C1 segment of cervical spinal cord (tissue), 14 donors: ENCODE data around the gene IRF4.
"Not testable (repeated sequence)": the region's sequence is repeated elsewhere in the genome, so short reads cannot be mapped to it uniquely, and the experiment has no call there.

ENCODE experiments used
- DNase-seq, 14 donors: peaks; one replicate each; lab custom pipeline; 2025; lab: John Stamatoyannopoulos, UW

Gene IRF4

GRCh38 chr6:421211-421610 lies 29.7 kb downstream of the IRF4 start:
- DNase-seq = no peak

GRCh38 chr6:422433-423054 lies 31.0 kb downstream of the IRF4 start:
- no peak for DNase-seq

- DNase-seq = no peak
Measured at GRCh38 chr6:423055-423798, 31.7 kb downstream of the IRF4 start.

DNA sequence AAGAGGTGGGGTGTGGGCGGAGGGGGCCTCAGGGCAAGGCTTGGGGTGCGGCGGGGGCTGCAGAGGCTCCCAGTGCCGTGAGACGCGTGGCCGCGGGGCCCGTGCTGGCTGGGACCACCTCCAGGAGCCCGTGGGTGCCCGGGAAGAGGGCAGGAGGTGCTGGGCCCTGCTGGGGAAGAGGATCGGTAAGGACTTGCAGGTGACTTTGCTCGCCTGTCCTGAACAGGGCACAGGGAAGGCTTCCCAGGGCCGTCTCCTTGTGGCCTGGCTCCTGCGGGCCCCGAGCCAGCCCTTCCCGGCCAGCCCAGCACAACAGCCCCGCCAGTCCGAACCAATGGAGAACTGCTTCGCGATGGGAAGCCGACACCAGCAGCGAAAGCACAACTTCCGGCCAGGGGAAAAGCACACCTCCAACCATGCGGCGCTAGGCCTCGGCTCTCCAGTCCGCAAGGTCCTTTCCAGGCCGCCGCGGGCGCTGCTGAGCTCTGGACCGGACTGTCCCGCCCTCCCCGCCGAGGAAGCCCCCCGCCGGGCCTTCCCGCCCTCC lies 32.3 kb downstream of the IRF4 start:
- no peak for DNase-seq

DNA sequence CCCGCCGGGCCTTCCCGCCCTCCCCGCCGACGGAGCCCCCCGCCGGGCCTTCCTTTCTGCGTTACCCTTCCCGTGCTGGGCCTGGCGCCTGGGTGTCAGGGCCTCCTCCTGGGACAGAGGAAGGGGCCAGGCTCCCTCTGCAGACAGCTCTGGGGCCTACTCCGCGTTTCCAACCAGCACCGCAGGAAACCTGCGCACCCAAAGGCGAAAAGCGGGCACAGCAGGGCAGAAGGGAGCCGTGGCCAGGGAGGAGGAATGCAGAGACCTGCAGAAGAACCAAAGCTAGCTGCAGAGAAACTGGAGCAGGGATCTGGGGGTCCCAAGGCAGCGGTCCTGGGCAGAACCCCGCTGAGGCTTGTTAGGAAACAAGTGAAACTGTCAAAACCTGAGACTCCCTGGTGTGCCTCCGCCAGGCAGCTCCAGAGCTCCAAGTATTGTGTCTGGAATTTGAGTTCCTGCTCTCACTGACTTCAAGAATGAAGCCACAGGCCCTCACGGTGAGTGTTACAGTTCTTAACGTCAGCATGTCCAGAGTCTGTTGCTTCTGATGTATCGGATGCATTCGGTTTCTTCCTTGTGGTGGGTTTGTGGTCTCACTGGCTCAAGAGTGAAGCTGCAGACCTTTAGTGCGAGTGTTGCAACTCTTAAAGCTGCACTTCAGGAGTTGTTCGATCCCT lies 33.3 kb downstream of the IRF4 start:
- DNase-seq = no peak

- not testable (repeated sequence) for DNase-seq
Measured at GRCh38 chr6:425418-425788, 33.9 kb downstream of the IRF4 start.

DNA sequence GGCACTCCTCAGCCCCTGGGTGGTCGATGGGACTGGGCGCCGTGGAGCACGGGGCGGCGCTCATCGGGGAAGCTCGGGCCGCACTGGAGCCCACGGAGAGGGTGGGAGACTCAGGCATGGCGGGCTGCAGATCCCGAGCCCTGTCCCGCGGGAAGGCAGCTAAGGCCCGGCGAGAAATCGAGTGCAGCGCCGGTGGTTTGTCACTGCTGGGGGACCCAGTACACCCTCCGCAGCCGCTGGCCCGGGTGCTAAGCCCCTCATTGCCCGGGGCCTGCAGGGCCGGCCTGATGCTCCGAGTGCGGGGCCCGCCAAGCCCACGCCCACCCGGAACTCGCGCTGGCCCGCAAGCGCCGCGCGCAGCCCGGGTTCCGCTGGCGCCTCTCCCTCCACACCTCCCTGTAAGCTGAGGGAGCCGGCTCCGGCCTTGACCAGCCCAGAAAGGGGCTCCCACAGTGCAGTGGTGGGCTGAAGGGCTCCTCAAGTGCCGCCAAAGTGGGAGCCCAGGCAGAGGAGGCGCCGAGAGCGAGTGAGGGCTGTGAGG lies 34.7 kb downstream of the IRF4 start:
- DNase-seq = not testable (repeated sequence)

DNA sequence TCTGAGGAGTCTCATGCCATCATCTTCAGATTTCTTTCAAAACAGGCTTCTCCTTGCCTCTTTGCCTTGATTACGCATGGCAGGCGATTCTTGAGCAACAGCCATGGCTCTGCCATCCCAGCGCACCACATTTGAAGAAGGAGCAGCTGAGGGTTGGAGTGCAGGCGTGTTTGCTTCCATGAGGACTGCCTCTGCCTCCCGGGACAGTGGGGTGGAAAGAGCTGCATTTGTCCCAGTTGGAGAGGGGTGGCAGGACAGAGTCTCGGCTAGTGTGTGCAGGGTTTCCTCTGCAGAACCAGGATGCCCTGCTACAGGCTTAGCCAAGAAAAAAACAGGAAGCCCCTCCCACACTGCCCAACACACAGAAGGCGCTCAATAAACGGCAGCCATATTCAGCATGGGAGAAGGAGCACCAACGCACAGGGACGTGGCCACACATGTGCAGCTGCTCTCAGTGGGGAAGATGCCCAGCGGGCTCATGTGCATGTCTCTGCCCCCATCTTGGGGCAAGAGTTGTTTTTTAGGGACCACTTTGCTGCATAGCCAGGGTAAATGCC lies 36.6 kb downstream of the IRF4 start:
- no peak for DNase-seq

DNA sequence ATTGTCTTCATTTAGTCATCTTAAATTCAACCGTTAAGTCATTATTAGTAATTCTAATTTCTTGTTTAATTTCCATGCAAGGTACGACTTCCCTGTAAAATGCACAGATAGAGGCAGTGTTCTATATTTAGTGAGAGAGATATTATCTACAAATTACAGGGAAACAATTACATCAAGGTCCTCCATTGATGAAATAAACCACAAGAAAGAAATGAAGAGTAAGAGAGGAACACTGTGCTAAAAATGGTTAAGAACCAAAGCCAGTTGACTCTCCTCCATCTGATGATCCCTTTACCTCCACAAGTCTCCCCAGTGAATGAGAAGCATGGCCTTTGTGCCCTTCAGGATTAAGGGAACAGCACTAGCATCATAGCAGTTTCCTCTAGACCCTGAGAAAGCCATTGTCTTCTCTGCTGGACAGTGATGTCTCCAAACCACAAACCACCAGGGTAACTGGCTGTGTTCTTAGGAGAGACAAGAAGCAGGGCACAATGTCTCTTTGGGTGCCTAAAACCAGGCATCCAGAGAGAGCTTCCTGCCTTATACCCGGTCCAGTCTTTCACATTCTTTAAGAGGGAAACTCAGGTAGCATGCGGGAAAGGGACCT lies 38.1 kb downstream of the IRF4 start:
- DNase-seq = no peak

- DNase-seq = no peak
Measured at GRCh38 chr6:431504-431903, 40.0 kb downstream of the IRF4 start.

DNA sequence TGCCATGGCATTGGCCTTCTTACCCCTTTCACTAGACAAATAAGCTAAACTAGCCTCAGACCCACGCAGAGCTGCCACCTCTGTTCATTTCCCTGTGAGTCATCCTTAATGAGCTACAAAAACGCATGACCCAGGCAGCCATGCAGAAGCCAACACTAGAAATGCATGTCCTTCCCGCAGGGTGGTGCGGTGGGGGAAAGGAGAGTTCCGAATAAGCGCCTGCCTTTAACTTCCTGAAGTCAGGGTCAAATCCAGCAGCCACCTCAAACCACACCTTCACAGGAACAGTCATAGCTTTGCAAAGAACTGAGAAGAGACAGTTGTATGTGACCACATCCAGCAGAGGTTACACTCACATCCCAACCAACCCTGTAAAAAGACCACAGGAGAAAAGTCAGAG lies 40.4 kb downstream of the IRF4 start:
- no peak for DNase-seq

GRCh38 chr6:434051-434705 lies 42.6 kb downstream of the IRF4 start:
- DNase-seq = no peak

DNA sequence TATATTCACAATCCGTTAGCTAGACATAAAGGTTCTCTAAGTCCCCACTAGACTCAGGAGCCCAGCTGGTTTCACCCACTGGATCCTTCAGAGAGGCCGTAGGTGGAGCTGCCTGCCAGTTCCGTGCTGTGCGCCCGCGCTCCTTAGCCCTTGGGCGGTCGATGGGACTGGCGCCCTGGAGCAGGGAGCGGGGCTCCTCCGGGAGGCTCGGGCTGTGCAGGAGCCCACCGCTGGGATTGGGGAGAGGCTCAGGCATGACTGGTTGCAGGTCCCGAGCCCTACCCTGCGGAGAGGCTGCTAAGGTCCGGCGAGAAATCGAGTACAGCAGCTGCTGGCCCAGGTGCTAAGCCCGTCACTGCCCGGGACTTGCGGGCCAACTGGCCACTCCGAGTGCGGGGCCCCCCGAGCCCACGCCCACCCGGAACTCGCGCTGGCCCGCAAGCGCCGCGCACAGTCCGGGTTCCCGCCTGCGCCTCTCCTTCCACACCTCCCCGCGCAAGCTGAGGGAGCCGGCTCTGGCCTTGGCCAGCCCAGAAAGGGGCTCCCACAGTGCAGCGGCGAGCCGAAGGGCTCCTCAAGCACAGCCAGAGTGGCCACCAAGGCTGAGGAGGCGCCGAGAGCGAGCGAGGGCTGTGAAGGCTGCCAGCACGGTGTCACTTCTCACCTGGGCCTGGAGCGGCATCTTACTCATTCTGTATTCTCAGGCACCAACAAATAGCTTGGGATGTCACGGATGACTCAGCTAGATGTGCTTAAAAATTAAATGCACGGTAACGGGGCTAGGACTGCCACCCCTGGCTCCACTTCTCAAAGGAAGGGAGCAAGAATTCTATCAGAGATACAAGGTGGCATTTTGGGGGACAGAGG lies 44.1 kb downstream of the IRF4 start:
- no peak for DNase-seq

DNA sequence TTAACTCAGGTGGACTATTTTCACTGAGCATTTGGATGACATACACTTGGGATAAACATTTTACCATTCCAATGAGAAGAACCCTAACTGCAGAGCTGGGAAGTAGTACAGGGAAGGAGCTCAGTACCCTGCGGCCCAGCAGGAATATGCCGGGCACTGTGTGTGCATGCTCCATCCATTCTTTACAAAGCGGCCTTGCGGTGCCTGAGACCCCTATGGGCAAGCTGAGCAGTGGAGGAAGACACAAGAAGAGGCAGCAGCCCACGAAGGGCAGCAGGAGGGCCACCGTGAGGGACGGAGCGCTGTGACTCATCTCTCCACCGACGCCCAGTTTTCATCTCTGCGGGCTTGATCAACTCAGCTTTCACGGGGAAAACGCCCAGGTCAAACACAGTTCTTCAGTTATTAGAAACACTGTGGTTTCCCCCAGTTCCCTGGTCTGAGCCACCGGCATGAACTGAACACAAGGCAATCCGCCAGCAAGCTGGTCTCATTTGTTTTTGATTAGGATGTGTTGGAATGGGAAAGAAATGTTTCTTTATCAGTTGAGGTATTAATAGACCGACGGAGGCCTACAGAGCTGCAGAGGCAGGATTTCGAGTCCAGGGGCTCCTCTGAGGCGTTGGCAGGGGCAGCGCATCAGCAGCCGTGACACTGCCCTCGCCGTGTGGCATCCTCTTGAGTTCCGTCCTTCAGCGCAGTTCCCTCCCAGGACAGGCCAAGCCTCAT lies 44.9 kb downstream of the IRF4 start:
- DNase-seq = no peak

- no peak for DNase-seq
Measured at GRCh38 chr6:437037-437392, 45.5 kb downstream of the IRF4 start.

DNA sequence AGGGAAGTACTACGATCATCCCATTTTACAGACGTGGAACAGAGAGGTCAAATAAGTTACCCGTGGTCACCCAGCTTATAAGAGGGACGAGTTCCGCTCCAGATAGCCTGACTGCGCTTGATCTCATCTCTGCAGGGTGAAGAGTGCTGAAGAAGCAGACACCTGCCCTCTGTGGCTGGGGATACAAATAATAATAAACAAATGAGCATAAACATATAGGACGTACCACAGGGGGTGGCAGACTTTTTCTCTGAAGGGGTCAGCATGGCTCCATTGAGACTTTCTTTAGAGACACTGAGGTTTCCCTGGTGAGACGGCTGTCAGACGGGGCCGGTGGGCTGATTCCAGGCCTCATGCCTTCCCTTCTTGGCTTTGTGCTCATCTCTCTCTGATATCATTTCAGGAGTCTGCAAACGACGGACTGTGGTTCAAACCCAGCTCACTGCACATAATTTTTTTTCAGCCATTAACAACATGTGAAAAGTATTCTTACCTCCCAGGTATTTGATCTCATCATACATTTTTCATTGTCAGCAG lies 47.1 kb downstream of the IRF4 start:
- no peak for DNase-seq

DNA sequence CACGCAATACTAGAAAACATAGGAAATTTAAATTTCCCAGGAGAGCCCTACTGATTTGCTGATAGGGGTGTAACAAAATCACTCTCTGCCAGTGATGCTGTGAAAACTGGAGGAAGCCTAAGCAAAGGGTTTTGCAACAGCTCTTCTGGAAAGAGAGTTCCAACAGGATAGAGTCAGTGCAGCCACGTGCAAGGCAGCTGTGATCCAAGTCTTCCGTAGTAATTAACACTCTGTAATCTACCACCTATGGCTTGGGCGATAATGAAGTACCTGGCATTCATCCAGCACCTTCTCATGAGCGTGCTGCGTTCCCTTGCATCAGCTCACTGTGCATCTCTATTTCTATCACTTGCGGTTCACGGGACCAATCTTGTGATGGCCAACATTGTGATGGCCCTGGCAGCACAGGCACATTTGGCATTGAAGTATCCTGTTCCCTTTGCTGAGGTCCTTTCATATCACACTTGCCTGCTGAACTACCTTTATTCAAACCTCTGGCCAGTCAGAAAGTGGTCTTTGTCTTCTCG lies 48.2 kb downstream of the IRF4 start:
- no peak for DNase-seq

DNA sequence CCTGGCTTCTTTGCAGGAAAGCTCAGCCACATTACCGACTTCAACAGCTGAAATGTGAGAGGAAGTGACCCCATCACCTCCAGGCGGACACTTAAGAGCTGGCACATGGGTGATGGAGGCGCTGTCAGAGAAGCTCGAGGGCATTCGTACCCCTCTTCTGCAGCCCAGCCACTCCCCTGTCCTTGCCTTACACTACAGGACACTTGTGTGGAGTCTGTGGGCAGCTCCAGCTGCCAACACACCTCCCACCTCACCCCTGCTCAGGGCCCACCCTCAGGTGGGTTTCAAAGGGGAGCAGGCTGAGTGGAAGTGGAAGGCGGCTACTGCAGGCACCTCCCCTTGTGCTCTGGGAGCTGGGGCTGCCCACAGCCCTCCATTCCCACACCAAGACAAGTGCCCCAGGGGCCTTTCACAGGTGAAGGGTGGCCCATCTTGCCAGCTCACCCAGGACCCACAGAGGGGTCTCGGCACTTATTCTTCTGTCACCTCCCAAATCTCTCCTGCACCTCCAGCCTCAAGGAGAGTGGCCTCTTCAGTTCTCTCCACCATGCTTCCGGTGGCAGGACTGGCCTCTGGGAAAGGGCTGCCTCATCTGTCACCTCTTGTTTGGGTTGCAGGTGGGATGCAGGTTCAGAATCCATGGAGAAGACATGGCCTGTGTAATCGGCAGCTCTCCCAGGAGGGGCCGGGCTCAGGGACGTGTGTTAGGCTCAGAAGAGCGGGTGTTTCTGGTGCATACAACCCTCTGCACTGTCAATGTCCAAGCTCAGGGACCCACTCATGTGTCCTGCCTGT lies 49.8 kb downstream of the IRF4 start:
- no peak for DNase-seq
